ENCODE data around the gene BCAS4.
"Not testable (repeated sequence)": the region's sequence is repeated elsewhere in the genome, so short reads cannot be mapped to it uniquely, and the experiment has no call there.

Gene BCAS4

GRCh38 chr20:50763550-50764458 lies 31.1 kb upstream of the BCAS4 start:
- H3K36me3 ChIP-seq (ENCODE audit: control insufficient read depth in 4 of 4, insufficient read depth in 4 of 4, low read length in 3 of 4); H3K9me3 ChIP-seq (ENCODE audit: control extremely low read depth in 1 of 5, control insufficient read depth in 4 of 5, insufficient read depth in 2 of 5, low read depth in 1 of 5, low read length in 4 of 5); H3K27me3 ChIP-seq (replicated peaks in 2 of 5; ENCODE audit: control insufficient read depth in 4 of 5, insufficient read depth in 5 of 5, low read length in 4 of 5); H3K27ac ChIP-seq (ENCODE audit: insufficient read depth in 1 of 2, low read depth in 1 of 2, low read length in 2 of 2, poor library complexity in 1 of 2, severe bottlenecking in 2 of 2); H3K4me3 ChIP-seq (ENCODE audit: control insufficient read depth in 1 of 7, extremely low read depth in 1 of 7, insufficient read depth in 4 of 7, low read depth in 2 of 7, low read length in 6 of 7); CTCF ChIA-PET; DNase-seq; H3K4me1 ChIP-seq (ENCODE audit: control extremely low read depth in 1 of 4, control insufficient read depth in 4 of 4, insufficient read depth in 4 of 4, low read length in 3 of 4); POLR2A ChIA-PET: not testable (repeated sequence)
- WGBS (ENCODE audit: insufficient coverage), result 92% methylated on average over 17 of the region's 20 CpGs

- H3K36me3 ChIP-seq (ENCODE audit: control insufficient read depth in 4 of 4, insufficient read depth in 4 of 4, low read length in 3 of 4); H3K27ac ChIP-seq (ENCODE audit: insufficient read depth in 1 of 2, low read depth in 1 of 2, low read length in 2 of 2, poor library complexity in 1 of 2, severe bottlenecking in 2 of 2); H3K4me1 ChIP-seq (ENCODE audit: control extremely low read depth in 1 of 4, control insufficient read depth in 4 of 4, insufficient read depth in 4 of 4, low read length in 3 of 4); DNase-seq; H3K27me3 ChIP-seq (replicated peaks in 2 of 5; ENCODE audit: control insufficient read depth in 4 of 5, insufficient read depth in 5 of 5, low read length in 4 of 5); H3K9me3 ChIP-seq (ENCODE audit: control extremely low read depth in 1 of 5, control insufficient read depth in 4 of 5, insufficient read depth in 2 of 5, low read depth in 1 of 5, low read length in 4 of 5); H3K4me3 ChIP-seq (ENCODE audit: control insufficient read depth in 1 of 7, extremely low read depth in 1 of 7, insufficient read depth in 4 of 7, low read depth in 2 of 7, low read length in 6 of 7); CTCF ChIA-PET: not testable (repeated sequence)
- 96% methylated on average over 7 of the region's 10 CpGs for WGBS (ENCODE audit: insufficient coverage)
- POLR2A ChIA-PET, result interaction anchor here (0.6 to 0.7 kb wide), 2 partner anchors 35 to 125 kb away, joined by 3 read pairs; no protein-coding TSS in a partner anchor
Measured at GRCh38 chr20:50765251-50765650, 29.6 kb upstream of the BCAS4 start.

GRCh38 chr20:50765674-50766073 lies 29.2 kb upstream of the BCAS4 start:
- CTCF ChIA-PET, result interaction anchor here (1.7 kb wide), 1 partner anchor 11 kb away, joined by 5 read pairs; no protein-coding TSS in a partner anchor

GRCh38 chr20:50766955-50767809 lies 27.7 kb upstream of the BCAS4 start:
- 100% methylated on average over 2 of the region's 10 CpGs for WGBS (ENCODE audit: insufficient coverage)
- CTCF ChIA-PET, result interaction anchor here (1.7 kb wide), 1 partner anchor 13 kb away, joined by 5 read pairs; no protein-coding TSS in a partner anchor

More at GRCh38 chr20:50765674-50766073, 29.2 kb upstream of the BCAS4 start:
- Histone ChIP-seq H3K27ac (ENCODE audit: insufficient read depth in 1 of 2, low read depth in 1 of 2, low read length in 2 of 2, poor library complexity in 1 of 2, severe bottlenecking in 2 of 2) (no peak overlapping the region), H3K4me3 (ENCODE audit: control insufficient read depth in 1 of 7, extremely low read depth in 1 of 7, insufficient read depth in 4 of 7, low read depth in 2 of 7, low read length in 6 of 7) (no peak overlapping the region), H3K4me1 (ENCODE audit: control extremely low read depth in 1 of 4, control insufficient read depth in 4 of 4, insufficient read depth in 4 of 4, low read length in 3 of 4) (no peaks in the 10 kb centered on the region), H3K36me3 (ENCODE audit: control insufficient read depth in 4 of 4, insufficient read depth in 4 of 4, low read length in 3 of 4) (no peaks in the 10 kb centered on the region), H3K27me3 (replicated peaks in 2 of 5; ENCODE audit: control insufficient read depth in 4 of 5, insufficient read depth in 5 of 5, low read length in 4 of 5) (no peaks in the 10 kb centered on the region), H3K9me3 (ENCODE audit: control extremely low read depth in 1 of 5, control insufficient read depth in 4 of 5, insufficient read depth in 2 of 5, low read depth in 1 of 5, low read length in 4 of 5) (no peaks in the 10 kb centered on the region)
- no peak for DNase-seq
- POLR2A ChIA-PET, result interaction anchor here (0.7 kb wide), 1 partner anchor 126 kb away, joined by 3 read pairs; no protein-coding TSS in a partner anchor
- 100% methylated on average over 1 of the region's 3 CpGs for WGBS (ENCODE audit: insufficient coverage)

GRCh38 chr20:50768991-50769390 lies 25.9 kb upstream of the BCAS4 start:
- H3K36me3 ChIP-seq (ENCODE audit: control insufficient read depth in 4 of 4, insufficient read depth in 4 of 4, low read length in 3 of 4); H3K9me3 ChIP-seq (ENCODE audit: control extremely low read depth in 1 of 5, control insufficient read depth in 4 of 5, insufficient read depth in 2 of 5, low read depth in 1 of 5, low read length in 4 of 5); H3K27me3 ChIP-seq (replicated peaks in 2 of 5; ENCODE audit: control insufficient read depth in 4 of 5, insufficient read depth in 5 of 5, low read length in 4 of 5); H3K27ac ChIP-seq (ENCODE audit: insufficient read depth in 1 of 2, low read depth in 1 of 2, low read length in 2 of 2, poor library complexity in 1 of 2, severe bottlenecking in 2 of 2); POLR2A ChIA-PET; H3K4me1 ChIP-seq (ENCODE audit: control extremely low read depth in 1 of 4, control insufficient read depth in 4 of 4, insufficient read depth in 4 of 4, low read length in 3 of 4); H3K4me3 ChIP-seq (ENCODE audit: control insufficient read depth in 1 of 7, extremely low read depth in 1 of 7, insufficient read depth in 4 of 7, low read depth in 2 of 7, low read length in 6 of 7); DNase-seq; CTCF ChIA-PET: not testable (repeated sequence)
- WGBS (ENCODE audit: insufficient coverage), result 100% methylated on average over 1 of the region's 7 CpGs

More at GRCh38 chr20:50766955-50767809, 27.7 kb upstream of the BCAS4 start:
- POLR2A ChIA-PET; H3K36me3 ChIP-seq (ENCODE audit: control insufficient read depth in 4 of 4, insufficient read depth in 4 of 4, low read length in 3 of 4); H3K4me1 ChIP-seq (ENCODE audit: control extremely low read depth in 1 of 4, control insufficient read depth in 4 of 4, insufficient read depth in 4 of 4, low read length in 3 of 4); H3K27ac ChIP-seq (ENCODE audit: insufficient read depth in 1 of 2, low read depth in 1 of 2, low read length in 2 of 2, poor library complexity in 1 of 2, severe bottlenecking in 2 of 2); H3K9me3 ChIP-seq (ENCODE audit: control extremely low read depth in 1 of 5, control insufficient read depth in 4 of 5, insufficient read depth in 2 of 5, low read depth in 1 of 5, low read length in 4 of 5); DNase-seq; H3K4me3 ChIP-seq (ENCODE audit: control insufficient read depth in 1 of 7, extremely low read depth in 1 of 7, insufficient read depth in 4 of 7, low read depth in 2 of 7, low read length in 6 of 7); H3K27me3 ChIP-seq (replicated peaks in 2 of 5; ENCODE audit: control insufficient read depth in 4 of 5, insufficient read depth in 5 of 5, low read length in 4 of 5): not testable (repeated sequence)

GRCh38 chr20:50769551-50770085 lies 25.2 kb upstream of the BCAS4 start:
- H3K27ac ChIP-seq (ENCODE audit: insufficient read depth in 1 of 2, low read depth in 1 of 2, low read length in 2 of 2, poor library complexity in 1 of 2, severe bottlenecking in 2 of 2); H3K36me3 ChIP-seq (ENCODE audit: control insufficient read depth in 4 of 4, insufficient read depth in 4 of 4, low read length in 3 of 4); H3K9me3 ChIP-seq (ENCODE audit: control extremely low read depth in 1 of 5, control insufficient read depth in 4 of 5, insufficient read depth in 2 of 5, low read depth in 1 of 5, low read length in 4 of 5); POLR2A ChIA-PET; H3K27me3 ChIP-seq (replicated peaks in 2 of 5; ENCODE audit: control insufficient read depth in 4 of 5, insufficient read depth in 5 of 5, low read length in 4 of 5); CTCF ChIA-PET; DNase-seq; H3K4me1 ChIP-seq (ENCODE audit: control extremely low read depth in 1 of 4, control insufficient read depth in 4 of 4, insufficient read depth in 4 of 4, low read length in 3 of 4); H3K4me3 ChIP-seq (ENCODE audit: control insufficient read depth in 1 of 7, extremely low read depth in 1 of 7, insufficient read depth in 4 of 7, low read depth in 2 of 7, low read length in 6 of 7): not testable (repeated sequence)
- 100% methylated on average over 4 of the region's 12 CpGs for WGBS (ENCODE audit: insufficient coverage)
